IMR-90 (cell line): Measurements from ENCODE around the gene FAM76A. TPM values are rescaled to one million over a fixed set of nuclear protein-coding genes. Genes with fewer than 3 reads are reported as not detected.

Experiments used
- ATAC-seq: fragments of 200-7000 bp; cut with Tn5 transposase; 2 replicates; pipeline ENCODE4 v1.9.1; 2020; ENCODE audit warnings: low read depth, mild to moderate bottlenecking, moderate library complexity
- BruUV-seq: library from RNA; stranded (reverse); fragments of 400-500 nt; replicated peaks from 2 replicates; lab custom pipeline; 2021; lab: Mats Ljungman, UMichigan
- CTCF ChIA-PET: fragments of 300-600 bp; formaldehyde crosslinking; extraction: SDS; loops from one replicate; lab custom pipeline; 2021; ENCODE audit warnings: antibody characterized with exemption; lab: Yijun Ruan, JAX
- POLR2A ChIA-PET: fragments of 300-600 bp; sonication (Branson Sonifier 250); formaldehyde crosslinking; loops from one replicate; lab custom pipeline; 2022; ENCODE audit warnings: antibody characterized with exemption; ENCODE audit not compliant: unreplicated experiment; lab: Charles Lee
- DNase-seq: peaks from one replicate; pipeline ENCODE4 v3.0.0; 2013
- H2AFZ ChIP-seq: replicated peaks from 2 replicates; pipeline ENCODE3; 2013; ENCODE audit warnings: low read length, mild to moderate bottlenecking; ENCODE audit not compliant: poor library complexity
- H2AK5ac ChIP-seq: 2 replicates; pipeline ENCODE4 v1.6.1; 2013; ENCODE audit warnings: low read depth, low read length, inconsistent platforms
- H2AK9ac ChIP-seq: replicated peaks from 2 replicates; pipeline ENCODE3; 2013; ENCODE audit warnings: mild to moderate bottlenecking, low read depth, low read length, moderate library complexity; ENCODE audit not compliant: poor library complexity
- H2BK120ac ChIP-seq: 2 replicates; pipeline ENCODE4 v1.6.1; 2013; ENCODE audit warnings: low read depth, low read length, inconsistent platforms
- H2BK15ac ChIP-seq: 3 replicates; pipeline ENCODE4 v1.6.1; 2013; ENCODE audit warnings: low read depth, low read length, inconsistent platforms
- H2BK20ac ChIP-seq: 2 replicates; pipeline ENCODE4 v1.6.1; 2013; ENCODE audit warnings: low read depth, mild to moderate bottlenecking, inconsistent platforms, low read length, moderate library complexity
- H2BK5ac ChIP-seq: 2 replicates; pipeline ENCODE4 v1.6.1; 2013; ENCODE audit warnings: mild to moderate bottlenecking, low read depth, low read length, inconsistent platforms; ENCODE audit not compliant: poor library complexity, severe bottlenecking
- H3K14ac ChIP-seq: replicated peaks from 2 replicates; pipeline ENCODE4 v1.6.1; 2013; ENCODE audit warnings: low read depth, low read length, inconsistent platforms
- H3K18ac ChIP-seq: 2 replicates; pipeline ENCODE4 v1.6.1; 2013; ENCODE audit warnings: low read depth, low read length, control low read depth
- H3K23ac ChIP-seq: 2 replicates; pipeline ENCODE4 v1.6.1; 2013; ENCODE audit warnings: low read depth, low read length, inconsistent platforms
- H3K27ac ChIP-seq: 2 replicates; pipeline ENCODE4 v1.5.1; 2013; ENCODE audit warnings: mild to moderate bottlenecking, control low read depth, low read length; ENCODE audit not compliant: insufficient read depth
- H3K27me3 ChIP-seq: 2 replicates; pipeline ENCODE4 v1.6.1; 2013; ENCODE audit warnings: low read length; ENCODE audit not compliant: control insufficient read depth, insufficient read depth
- H3K36me3 ChIP-seq: 2 replicates; pipeline ENCODE4 v1.6.1; 2013; ENCODE audit warnings: low read length, mixed read lengths; ENCODE audit not compliant: control insufficient read depth, insufficient read depth
- H3K4ac ChIP-seq: 2 replicates; pipeline ENCODE4 v1.6.1; 2013; ENCODE audit warnings: low read depth, low read length, inconsistent platforms
- H3K4me1 ChIP-seq: 2 replicates; pipeline ENCODE4 v1.6.1; 2013; ENCODE audit warnings: low read length, mixed read lengths; ENCODE audit not compliant: control insufficient read depth, insufficient read depth
- H3K4me2 ChIP-seq: 2 replicates; pipeline ENCODE4 v1.6.1; 2013; ENCODE audit warnings: low read depth, mild to moderate bottlenecking, control low read depth, low read length, moderate library complexity
- H3K4me3 ChIP-seq: 2 replicates; pipeline ENCODE4 v1.5.1; 2013; ENCODE audit warnings: low read depth, mild to moderate bottlenecking, control low read depth, low read length, moderate library complexity; ENCODE audit not compliant: insufficient read depth
- H3K56ac ChIP-seq: 2 replicates; pipeline ENCODE4 v1.6.1; 2013; ENCODE audit warnings: low read length, inconsistent platforms; ENCODE audit not compliant: insufficient read depth; ENCODE audit errors: extremely low read depth
- H3K79me1 ChIP-seq, 2 experiments: 2 replicates each; pipeline ENCODE4 v1.6.1; 2013; ENCODE audit warnings: low read length in 2 of 2, inconsistent platforms in 1 of 2, low read depth in 1 of 2
- H3K9ac ChIP-seq: 2 replicates; pipeline ENCODE4 v1.6.1; 2013; ENCODE audit warnings: low read depth, low read length, control low read depth
- H3K9me1 ChIP-seq: 2 replicates; pipeline ENCODE4 v1.6.1; 2013; ENCODE audit warnings: low read length, inconsistent platforms; ENCODE audit not compliant: insufficient read depth
- H3K9me3 ChIP-seq: 2 replicates; pipeline ENCODE4 v1.6.1; 2013; ENCODE audit warnings: low read length; ENCODE audit not compliant: control insufficient read depth, insufficient read depth
- H4K20me1 ChIP-seq: 2 replicates; pipeline ENCODE4 v1.6.1; 2013; ENCODE audit warnings: low read length, inconsistent platforms; ENCODE audit not compliant: insufficient read depth
- H4K5ac ChIP-seq: 2 replicates; pipeline ENCODE4 v1.6.1; 2013; ENCODE audit warnings: mild to moderate bottlenecking, low read depth, low read length, control low read depth
- H4K8ac ChIP-seq, 2 experiments: 2 replicates each; pipeline ENCODE4 v1.6.1; 2013; ENCODE audit warnings: low read depth in 2 of 2, low read length in 2 of 2, control low read depth in 1 of 2, inconsistent platforms in 1 of 2
- H4K91ac ChIP-seq: 2 replicates; pipeline ENCODE4 v1.6.1; 2013; ENCODE audit warnings: low read depth, low read length, inconsistent platforms; ENCODE audit not compliant: insufficient read depth
- BHLHE40 ChIP-seq: fragments of 150-350 bp; IDR thresholded peaks from 2 replicates; pipeline ENCODE4 v1.6.1; 2016; ENCODE audit warnings: mild to moderate bottlenecking, low read depth, low read length
- CHD1 ChIP-seq: IDR thresholded peaks from 2 replicates; pipeline ENCODE4 v1.6.1; 2012; ENCODE audit warnings: low read depth, low read length, improper control_type of control experiment
- CTCF ChIP-seq: conservative IDR thresholded peaks from 2 replicates; pipeline ENCODE4 v1.5.1; 2012; ENCODE audit warnings: mild to moderate bottlenecking, low read depth, low read length, improper control_type of control experiment
- FOS ChIP-seq: fragments of 150-350 bp; IDR thresholded peaks from 2 replicates; pipeline ENCODE4 v1.6.1; 2016; ENCODE audit warnings: low read depth, low read length
- MAZ ChIP-seq: IDR thresholded peaks from 2 replicates; pipeline ENCODE4 v1.6.1; 2012; ENCODE audit warnings: low read depth, mild to moderate bottlenecking, low read length, improper control_type of control experiment, moderate library complexity, borderline replicate concordance
- MXI1 ChIP-seq: IDR thresholded peaks from 2 replicates; pipeline ENCODE4 v1.6.1; 2012; ENCODE audit warnings: low read depth, mild to moderate bottlenecking, low read length, moderate library complexity, borderline replicate concordance
- POLR2A ChIP-seq: IDR thresholded peaks from 2 replicates; pipeline ENCODE4 v1.6.1; 2012; ENCODE audit warnings: mild to moderate bottlenecking, low read depth, low read length
- RAD21 ChIP-seq: IDR thresholded peaks from 2 replicates; pipeline ENCODE4 v1.6.1; 2012; ENCODE audit warnings: low read length, improper control_type of control experiment
- SMC3 ChIP-seq: fragments of 150-350 bp; IDR thresholded peaks from 2 replicates; pipeline ENCODE4 v1.6.1; 2016; ENCODE audit warnings: low read depth, mild to moderate bottlenecking, antibody characterized with exemption, low read length, moderate library complexity
- WGBS, 2 experiments: methylation state at CpG; one replicate each; pipeline versions ENCODE4 v1.1.5 to v1.1.7; 2013; ENCODE audit warnings: missing lambda C conversion rate in 2 of 2; ENCODE audit not compliant: insufficient read length in 1 of 2; ENCODE audit errors: extremely low coverage in 2 of 2; 5-methylcytosine and 5-hydroxymethylcytosine counted together
- dilution Hi-C: fragments of 300-500 bp; cut with HindIII; formaldehyde crosslinking; loops from one replicate; pipeline ENCODE4 v1.14.3; 2018; ENCODE audit warnings: low sequenced_read_pairs; ENCODE audit not compliant: unreplicated experiment
- in situ Hi-C: fragments of 300-500 bp; cut with MboI; formaldehyde crosslinking; loops from 3 replicates; pipeline ENCODE4 v1.14.3; 2019; ENCODE audit warnings: low sequenced_read_pairs, inconsistent platforms, mixed read lengths
- intact Hi-C: fragments of 100-400 bp; cut with micrococcal nuclease; formaldehyde crosslinking; loops from 2 replicates; pipeline ENCODE4 v1.10.0; 2022
- polyA plus RNA-seq, 3 experiments: library from polyadenylated mRNA; depleted of rRNA; stranded (reverse); fragments of >200 nt; gene quantifications; 2 replicates each; pipeline ENCODE4 v1.2.3, GENCODE V29; 2012; ENCODE audit warnings: low replicate concordance in 1 of 3
- total RNA-seq: library from RNA; depleted of rRNA; stranded (reverse); fragments of >200 nt; gene quantifications from 2 replicates; pipeline ENCODE4 v1.2.3, GENCODE V29; 2012
- TF ChIP-seq, protein P1 (sequence below): fragments of 150-350 bp; IDR thresholded peaks from 2 replicates; pipeline ENCODE4 v1.6.1; 2017; ENCODE audit warnings: mild to moderate bottlenecking, antibody characterized with exemption, low read length, low read depth
- TF ChIP-seq, protein P2 (sequence below): fragments of 150-350 bp; IDR thresholded peaks from 2 replicates; pipeline ENCODE4 v1.6.1; 2016; ENCODE audit warnings: low read depth, mild to moderate bottlenecking, low read length, moderate library complexity, borderline replicate concordance

The FAM76A gene
- total and polyA plus RNA-seq, 2 of the 4 experiments (the other 2 are of a cell fraction): 2.3 to 10.0 TPM

DNA sequence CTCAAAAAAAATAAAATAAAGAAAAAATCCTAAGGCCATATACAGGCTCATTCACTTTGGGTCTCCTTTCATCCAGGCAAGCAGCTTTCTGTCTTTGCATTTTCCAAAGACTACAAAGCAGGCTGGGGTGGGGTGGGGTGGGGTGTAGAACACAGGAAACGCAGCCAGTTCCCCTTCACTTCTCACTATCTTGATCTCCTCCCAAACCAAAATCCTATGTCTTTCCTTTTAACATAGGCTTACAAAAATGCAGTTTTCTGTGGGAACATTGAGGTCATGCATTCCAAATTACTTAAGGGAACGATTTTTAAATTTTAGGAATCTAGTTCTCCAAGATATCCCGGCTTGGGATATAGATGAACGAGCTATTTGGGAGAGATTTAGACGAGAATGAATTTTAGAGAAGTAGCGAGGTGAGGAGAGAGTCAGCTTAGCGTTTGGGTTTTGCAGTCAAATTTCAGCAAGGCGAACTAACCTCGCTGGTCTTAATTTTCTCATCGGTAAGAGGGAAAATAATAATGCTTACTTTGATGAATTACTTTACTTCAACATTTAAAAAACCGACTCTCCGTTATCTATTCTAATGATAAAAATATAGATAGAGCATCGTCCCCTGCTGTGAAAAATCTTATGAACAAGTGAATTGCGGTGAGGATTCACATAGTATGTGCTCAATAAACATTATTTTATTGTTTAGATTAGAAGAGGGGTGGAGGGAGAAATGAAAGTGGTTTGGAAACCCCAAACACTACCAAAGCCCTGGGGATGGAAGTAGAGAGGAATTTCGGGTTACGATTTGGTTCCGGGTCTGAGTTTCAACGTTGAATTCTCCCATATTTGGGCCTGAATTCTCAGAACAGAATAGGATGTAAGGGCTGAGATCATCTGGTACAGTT is 46.5 kb downstream of the FAM76A start:
- Histone ChIP-seq H3K79me1 (peaks cover 9 to 32% of the 10 kb centered on the region in 2 experiments; a peak in 3 of 4 replicates), H3K9me1 (no peaks in the 10 kb centered on the region), H3K4me3 (peak overlapping the region; percentile 40; the same call in 1 of the 2 replicates), H3K4me2 (peak overlapping the region; percentile 54), H3K23ac (peak overlapping the region; percentile 60; the same call in 1 of the 2 replicates), H2BK120ac (peak overlapping the region; percentile 79), H4K20me1 (peaks cover 8% of the 10 kb centered on the region; the same call in 1 of the 2 replicates), H3K4ac (peak overlapping the region; percentile 85), H4K8ac (peak overlapping the region; percentile 14 to 97), H3K56ac (peak overlapping the region; percentile 78), H3K27ac (peak overlapping the region; percentile 76; the same call in 1 of the 2 replicates), H3K27me3 (no peaks in the 10 kb centered on the region), H3K9me3 (no peaks in the 10 kb centered on the region), H3K18ac (peak overlapping the region; percentile 42), H2AK5ac (peak overlapping the region; percentile 63; the same call in 1 of the 2 replicates), H4K5ac (peak overlapping the region; percentile 86), H4K91ac (peak overlapping the region; percentile 48), H3K14ac (peak overlapping the region; percentile 26), H2BK5ac (peak overlapping the region; percentile 77), H2AFZ (peak overlapping the region; percentile 89), H3K36me3 (no peaks in the 10 kb centered on the region), H2BK20ac (peak overlapping the region; percentile 66; the same call in 1 of the 2 replicates), H3K9ac (peak overlapping the region; percentile 85), H3K4me1 (peaks cover 4% of the 10 kb centered on the region; the same call in 1 of the 2 replicates), H2BK15ac (0 out of 3 replicates have a peak overlapping the region, but pooled peaks have one; percentile 23), H2AK9ac (no peak overlapping the region)
- DNase-seq (no peak), ATAC-seq (no peak)
- BruUV-seq: TSS peak; percentile 93
- in situ Hi-C loops (no loop called here), intact Hi-C loops (loop anchor here (1.0 to 2.0 kb wide), 2 partner anchors 20 to 59 kb away; partner anchors contain the start of gene PPP1R8), dilution Hi-C loops (no loop called here)
- CTCF ChIA-PET: interaction anchor here (1.4 kb wide), 1 partner anchor 47 kb away, joined by 5 read pairs; the partner anchor contains the start of gene FAM76A
- TF ChIP-seq MXI1 (no peak), FOS (no peak), CHD1 (no peak), RAD21 (no peak), MAZ (no peak), CTCF (no peak), SMC3 (no peak), POLR2A (no peak), BHLHE40 (no peak)
- TF ChIP-seq, protein P1, sequence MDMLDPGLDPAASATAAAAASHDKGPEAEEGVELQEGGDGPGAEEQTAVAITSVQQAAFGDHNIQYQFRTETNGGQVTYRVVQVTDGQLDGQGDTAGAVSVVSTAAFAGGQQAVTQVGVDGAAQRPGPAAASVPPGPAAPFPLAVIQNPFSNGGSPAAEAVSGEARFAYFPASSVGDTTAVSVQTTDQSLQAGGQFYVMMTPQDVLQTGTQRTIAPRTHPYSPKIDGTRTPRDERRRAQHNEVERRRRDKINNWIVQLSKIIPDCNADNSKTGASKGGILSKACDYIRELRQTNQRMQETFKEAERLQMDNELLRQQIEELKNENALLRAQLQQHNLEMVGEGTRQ: no peak
- TF ChIP-seq, protein P2, sequence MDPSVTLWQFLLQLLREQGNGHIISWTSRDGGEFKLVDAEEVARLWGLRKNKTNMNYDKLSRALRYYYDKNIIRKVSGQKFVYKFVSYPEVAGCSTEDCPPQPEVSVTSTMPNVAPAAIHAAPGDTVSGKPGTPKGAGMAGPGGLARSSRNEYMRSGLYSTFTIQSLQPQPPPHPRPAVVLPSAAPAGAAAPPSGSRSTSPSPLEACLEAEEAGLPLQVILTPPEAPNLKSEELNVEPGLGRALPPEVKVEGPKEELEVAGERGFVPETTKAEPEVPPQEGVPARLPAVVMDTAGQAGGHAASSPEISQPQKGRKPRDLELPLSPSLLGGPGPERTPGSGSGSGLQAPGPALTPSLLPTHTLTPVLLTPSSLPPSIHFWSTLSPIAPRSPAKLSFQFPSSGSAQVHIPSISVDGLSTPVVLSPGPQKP: no peak
- POLR2A ChIA-PET: interaction anchor here (0.6 to 1.1 kb wide), 9 partner anchors 8 to 101 kb away, joined by 3 to 11 read pairs (median 3); partner anchors contain the start of genes FAM76A and PPP1R8
- WGBS, 2 experiments: no CpG with 5 or more reads among the region's 18 CpGs
